HG02885 (cell line): ENCODE results near the gene GH1.
"Not testable (repeated sequence)": the region's sequence is repeated elsewhere in the genome, so short reads cannot be mapped to it uniquely, and the experiment has no call there.

Source experiments
- ATAC-seq: cut with Tn5 transposase; IDR thresholded peaks from one replicate; pipeline ENCODE4 v1.9.1; 2021; ENCODE audit warnings: mild to moderate bottlenecking; ENCODE audit not compliant: unreplicated experiment, poor library complexity

GH1 gene

DNA sequence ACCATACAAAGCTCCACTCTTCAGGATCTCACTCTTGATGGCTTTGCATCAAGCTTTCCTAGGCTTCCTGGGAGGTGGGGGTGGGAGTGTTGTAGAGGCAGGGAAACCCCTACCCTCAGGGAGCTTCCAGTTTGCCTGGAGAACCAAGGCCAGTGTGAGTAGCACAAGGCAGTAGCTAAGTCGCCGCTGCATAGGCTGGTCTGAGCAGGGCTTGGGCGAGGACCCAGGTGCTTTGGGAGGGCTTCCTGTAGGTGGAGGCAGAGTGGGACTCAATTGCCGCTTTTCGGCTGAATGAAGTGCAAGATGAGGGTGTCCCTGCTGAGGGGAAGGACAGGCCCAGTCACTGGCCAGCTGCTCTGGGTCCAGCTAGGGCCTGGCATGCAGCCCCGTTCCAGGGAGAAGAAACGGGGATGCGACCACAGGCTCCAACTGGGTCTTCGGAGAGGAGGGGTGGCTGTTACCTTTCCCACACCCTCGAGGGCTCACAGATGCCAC lies 9.6 kb upstream of the GH1 start:
- no peak for ATAC-seq

DNA sequence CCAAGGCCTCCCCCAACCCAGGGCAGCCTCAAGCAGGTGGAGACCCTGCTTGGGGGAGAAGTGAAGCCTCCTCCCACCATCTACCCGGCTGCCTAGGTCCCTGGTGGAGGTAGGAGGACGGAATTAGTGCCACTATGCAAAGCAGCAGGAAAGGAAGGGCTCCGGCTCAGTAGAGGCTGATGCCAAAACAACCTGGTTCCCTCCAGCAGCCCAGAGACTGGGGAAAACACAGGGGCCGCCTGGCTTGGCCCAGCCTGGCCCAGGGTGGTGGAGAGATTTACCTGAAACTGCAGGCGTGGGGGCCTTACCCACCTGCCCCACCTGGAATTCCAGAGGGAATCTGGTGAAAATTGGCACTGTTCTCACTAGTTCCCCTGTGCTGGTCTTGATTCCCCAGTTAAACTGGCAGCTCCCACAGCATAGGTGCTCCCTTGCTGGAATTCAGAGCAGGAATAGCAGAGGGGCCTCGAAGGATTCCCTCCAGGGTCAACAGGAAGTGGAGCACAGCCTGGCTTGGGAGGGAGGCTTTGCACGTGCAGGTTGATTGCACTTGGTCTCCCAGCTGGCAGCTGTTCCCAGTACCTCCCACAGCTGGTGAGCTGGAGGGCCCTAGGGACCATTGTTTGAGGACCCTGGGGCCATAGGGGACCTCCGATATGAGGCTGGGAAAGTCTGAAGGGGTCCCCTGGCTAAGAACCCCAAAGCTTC lies 9.0 kb upstream of the GH1 start:
- ATAC-seq, result no peak

DNA sequence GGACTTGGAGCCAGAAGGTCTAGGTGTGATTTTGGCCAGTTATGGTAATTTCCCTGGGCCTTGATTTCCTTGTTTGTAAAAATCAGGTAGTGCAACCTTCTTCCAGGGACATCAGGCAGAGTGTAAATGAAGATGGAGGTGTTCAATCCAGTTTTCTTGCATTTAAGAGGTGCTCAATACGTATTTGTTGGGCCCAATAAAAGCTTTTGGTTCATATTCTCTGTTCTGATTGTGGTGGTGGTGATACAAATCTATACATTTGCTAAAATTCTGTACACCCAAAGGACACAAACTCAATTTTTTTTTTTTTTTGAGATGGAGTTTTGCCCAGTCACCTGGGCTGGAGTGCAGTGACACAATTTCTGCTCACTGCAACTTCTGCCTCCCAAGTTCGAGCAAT lies 7.5 kb upstream of the GH1 start:
- ATAC-seq, result no peak

DNA sequence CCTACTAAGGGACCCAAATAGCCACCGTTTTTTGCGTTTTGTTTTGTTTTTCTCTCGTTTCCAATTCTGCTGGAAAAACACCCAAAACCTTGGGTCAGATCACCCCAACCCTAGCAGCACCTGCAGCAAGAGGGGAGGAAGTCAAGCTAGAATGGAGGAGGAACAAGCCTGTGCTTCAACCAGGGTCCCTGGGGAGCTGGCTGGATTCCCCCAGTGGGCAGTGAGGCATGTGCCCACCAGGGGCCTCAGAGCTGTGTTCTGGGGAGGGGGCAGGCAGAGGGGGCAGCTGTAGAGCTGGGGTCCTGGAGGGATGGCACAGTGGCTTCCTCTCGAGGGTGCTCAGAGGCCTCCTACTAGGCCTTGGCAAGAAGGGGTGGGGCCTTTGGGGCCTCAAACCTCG lies 7.0 kb upstream of the GH1 start:
- no peak for ATAC-seq

DNA sequence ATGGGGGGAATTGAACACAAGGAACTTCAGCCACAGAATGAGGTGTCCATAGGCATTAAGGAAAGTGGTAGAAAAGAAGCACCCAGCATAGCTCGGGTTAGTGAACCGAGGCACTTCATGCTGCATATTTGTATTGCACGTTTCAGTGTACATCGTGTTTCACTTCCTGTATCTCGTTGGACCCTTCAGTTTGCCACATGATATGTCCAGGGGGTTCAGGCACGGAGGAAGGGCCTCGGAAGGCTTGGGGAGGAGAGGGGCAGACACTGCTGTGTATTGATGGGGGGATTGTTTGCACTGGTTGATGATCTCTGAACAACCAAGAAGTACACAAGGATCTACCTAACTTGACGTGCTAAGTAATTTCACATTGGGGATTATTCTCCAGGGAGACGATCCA lies 3.8 kb upstream of the GH1 start:
- not testable (repeated sequence) for ATAC-seq

DNA sequence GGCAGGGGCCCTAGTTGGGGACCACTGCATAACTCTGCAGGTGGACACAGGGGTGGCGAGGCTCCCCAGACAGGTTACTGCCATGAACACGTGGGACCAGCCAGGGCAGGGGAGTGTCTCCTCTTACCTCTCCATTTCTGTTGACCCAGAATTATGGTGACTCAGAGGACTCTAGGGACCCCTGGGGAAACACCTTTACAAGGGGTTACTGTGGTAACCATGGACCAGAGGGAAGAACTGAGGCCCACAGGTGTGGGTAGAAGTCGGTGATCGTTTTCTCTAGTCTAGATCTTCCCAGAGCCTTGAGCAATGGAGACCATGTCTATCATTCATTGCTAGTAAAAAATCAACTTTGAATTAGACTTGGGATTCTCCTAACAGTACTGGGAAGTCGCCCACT lies 2.1 kb upstream of the GH1 start:
- not testable (repeated sequence) for ATAC-seq

DNA sequence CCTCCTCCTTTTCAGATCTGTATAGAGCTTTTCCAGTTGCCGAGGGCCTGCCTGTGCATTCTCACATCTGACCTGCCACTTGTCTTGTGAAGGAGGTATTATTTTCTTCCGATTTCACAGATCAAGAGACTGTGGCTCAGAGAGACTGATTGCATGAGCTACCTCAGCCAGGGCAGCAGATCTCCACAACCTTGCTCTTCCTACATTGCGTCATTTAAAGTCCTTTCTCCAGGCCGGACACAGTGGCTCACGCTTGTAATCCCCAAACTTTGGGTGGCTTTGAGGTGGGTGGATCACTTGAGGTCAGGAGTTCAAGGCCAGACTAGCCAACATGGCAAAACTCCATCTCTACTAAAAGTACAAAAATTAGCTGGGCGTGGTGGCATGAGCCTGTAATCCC lies 1.4 kb upstream of the GH1 start:
- not testable (repeated sequence) for ATAC-seq

DNA sequence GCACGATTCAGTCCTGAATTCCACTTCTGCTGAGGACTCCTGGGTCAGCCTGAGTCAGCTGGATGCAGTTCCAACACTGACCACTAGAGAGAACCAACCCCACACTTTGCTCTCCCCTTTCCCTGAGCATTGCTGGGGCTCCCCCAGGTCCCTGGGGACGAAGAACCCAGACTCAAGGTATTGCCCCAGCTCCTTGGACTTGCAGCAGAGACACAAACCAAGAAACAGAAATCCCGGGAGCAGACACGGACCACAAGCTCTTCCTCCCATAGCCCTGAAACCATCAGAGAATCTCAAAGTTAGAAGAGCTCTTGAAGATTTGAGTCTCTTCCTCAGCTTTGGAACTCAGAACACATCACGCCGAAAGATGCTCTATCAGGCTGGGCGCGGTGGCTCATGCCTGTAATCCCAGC lies 678 bp upstream of the GH1 start:
- peak; percentile 74 for ATAC-seq

DNA sequence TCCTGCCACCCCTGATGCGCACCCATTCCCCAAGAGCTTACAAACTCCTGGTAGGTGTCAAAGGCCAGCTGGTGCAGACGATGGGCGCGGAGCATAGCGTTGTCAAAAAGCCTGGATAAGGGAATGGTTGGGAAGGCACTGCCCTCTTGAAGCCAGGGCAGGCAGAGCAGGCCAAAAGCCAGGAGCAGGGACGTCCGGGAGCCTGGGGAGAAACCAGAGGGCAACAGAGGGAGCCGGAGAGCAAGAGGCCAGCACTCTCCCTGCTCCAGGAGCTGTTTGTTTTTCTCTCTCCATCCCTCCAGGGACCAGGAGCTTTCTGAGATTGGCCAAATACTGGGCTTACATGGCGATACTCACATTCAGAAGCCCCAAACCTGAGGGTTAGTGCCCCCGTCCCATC lies 334 bp downstream of the GH1 start:
- no peak for ATAC-seq

DNA sequence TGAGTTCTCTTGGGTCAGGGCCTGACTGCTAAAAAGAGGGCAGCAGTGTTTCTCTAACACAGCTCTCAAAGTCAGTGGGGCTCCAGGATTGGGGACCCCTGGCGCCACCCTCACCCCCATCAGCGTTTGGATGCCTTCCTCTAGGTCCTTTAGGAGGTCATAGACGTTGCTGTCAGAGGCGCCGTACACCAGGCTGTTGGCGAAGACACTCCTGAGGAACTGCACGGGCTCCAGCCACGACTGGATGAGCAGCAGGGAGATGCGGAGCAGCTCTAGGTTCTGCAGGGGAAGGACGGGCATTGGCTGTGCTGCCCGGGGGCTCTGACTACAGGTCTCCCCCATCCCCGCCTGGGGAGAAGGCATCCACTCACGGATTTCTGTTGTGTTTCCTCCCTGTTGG lies 993 bp downstream of the GH1 start:
- no peak for ATAC-seq

DNA sequence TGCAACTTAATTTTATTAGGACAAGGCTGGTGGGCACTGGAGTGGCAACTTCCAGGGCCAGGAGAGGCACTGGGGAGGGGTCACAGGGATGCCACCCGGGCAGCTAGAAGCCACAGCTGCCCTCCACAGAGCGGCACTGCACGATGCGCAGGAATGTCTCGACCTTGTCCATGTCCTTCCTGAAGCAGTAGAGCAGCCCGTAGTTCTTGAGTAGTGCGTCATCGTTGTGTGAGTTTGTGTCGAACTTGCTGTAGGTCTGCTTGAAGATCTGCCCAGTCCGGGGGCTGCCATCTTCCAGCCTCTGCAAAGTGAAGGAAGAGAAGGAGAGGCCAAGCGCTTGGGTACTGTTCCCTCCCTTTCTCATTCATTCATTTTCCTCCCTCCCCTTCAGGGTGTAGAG lies 1.4 kb downstream of the GH1 start:
- not testable (repeated sequence) for ATAC-seq

DNA sequence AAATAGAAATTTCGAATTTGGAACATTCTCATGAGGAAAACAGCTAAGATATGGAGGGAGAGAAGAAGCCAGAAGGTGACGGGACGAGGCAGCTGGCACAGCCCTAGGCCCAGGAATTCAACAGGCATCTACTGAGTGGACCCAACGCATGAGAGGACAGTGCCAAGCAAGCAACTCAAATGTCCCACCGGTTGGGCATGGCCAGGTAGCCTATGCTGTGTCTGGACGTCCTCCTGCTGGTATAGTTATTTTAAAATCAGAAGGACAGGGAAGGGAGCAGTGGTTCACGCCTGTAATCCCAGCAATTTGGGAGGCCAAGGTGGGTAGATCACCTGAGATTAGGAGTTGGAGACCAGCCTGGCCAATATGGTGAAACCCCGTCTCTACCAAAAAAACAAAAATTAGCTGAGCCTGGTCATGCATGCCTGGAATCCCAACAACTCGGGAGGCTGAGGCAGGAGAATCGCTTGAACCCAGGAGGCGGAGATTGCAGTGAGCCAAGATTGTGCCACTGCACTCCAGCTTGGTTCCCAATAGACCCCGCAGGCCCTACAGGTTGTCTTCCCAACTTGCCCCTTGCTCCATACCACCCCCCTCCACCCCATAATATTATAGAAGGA lies 2.0 kb downstream of the GH1 start:
- no peak for ATAC-seq

DNA sequence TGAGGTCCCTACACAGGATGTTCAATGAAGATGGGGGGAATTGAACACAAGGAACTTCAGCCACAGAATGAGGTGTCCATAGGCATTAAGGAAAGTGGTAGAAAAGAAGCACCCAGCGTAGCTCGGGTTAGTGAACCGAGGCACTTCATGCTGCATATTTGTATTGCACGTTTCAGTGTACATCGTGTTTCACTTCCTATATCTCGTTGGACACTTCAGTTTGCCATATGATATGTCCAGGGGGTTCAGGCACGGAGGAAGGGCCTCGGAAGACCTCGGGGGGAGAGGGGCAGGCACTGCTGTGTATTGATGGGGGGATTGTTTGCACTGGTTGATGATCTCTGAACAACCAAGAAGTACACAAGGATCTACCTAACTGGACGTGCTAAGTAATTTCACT lies 2.9 kb downstream of the GH1 start:
- not testable (repeated sequence) for ATAC-seq

DNA sequence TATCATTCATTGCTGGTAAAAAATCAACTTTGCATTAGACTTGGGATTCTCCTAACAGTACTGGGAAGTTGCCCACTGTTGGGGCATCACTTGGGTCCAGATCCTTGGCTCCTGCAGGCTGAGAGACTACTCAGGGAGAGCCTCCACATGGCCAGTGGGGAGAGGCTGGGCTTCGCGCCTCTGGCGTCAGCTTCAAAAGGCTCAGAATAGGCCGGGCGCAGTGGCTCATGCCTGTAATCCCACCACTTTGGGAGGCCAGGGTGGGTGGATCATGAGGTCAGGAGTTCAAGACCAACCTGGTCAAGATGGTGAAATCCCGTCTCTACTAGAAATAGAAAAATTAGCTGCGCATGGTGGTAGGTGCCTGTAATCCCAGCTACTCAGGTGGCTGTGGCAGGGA lies 4.2 kb downstream of the GH1 start:
- no peak for ATAC-seq

DNA sequence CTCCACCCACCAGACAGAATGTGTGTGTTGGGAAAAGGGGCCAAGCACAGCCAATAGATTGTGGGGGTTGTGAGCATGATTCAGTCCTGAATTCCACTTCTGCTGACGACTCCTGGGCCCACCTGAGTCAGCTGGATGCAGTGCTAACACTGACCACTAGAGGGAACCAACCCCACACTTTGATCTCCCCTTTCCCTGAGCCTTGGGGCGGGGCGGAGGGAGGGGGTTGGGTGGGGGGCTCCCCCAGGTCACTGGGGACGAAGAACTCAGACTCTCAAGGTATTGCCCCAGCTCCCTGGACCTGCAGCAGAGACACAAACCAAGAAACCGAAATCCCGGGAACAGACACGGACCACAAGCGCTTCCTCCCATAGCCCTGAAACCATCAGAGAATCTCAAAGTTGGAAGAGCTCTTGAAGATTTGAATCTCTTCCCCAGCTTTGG lies 7.0 kb downstream of the GH1 start:
- ATAC-seq, result no peak

DNA sequence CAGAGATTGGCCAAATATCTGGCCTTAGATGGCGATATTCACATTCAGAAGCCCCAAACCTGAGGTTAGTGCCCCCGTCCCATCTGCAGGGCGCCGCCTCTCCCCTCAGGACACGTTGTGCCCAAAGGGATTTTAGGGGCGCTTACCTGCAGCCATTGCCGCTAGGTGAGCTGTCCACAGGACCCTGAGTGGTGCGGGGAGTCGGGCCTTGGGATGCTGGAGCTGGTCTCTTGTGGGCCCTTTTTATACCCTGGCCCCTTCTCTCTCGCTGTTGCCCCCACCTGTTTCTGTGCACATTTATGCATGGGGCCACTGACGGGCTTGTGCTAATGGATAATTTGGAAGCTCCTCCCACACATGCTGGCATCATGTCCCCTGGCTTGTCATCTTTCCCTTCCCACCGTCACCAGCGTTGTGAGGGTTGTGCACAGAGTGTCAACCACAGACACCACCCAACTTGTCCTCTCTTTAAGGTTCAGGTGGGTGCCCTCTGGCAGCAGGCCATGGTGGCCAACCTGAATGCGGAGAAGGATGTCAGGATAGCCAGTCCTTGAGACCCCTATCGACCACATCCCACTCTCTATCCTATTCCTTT lies 7.5 kb downstream of the GH1 start, which contains the start of gene CSHL1:
TSS of gene CSHL1 (minus strand) at position 218 of the 595 bp plus-strand sequence. CDS start at position 156, 62 bp downstream.
- no peak for ATAC-seq

DNA sequence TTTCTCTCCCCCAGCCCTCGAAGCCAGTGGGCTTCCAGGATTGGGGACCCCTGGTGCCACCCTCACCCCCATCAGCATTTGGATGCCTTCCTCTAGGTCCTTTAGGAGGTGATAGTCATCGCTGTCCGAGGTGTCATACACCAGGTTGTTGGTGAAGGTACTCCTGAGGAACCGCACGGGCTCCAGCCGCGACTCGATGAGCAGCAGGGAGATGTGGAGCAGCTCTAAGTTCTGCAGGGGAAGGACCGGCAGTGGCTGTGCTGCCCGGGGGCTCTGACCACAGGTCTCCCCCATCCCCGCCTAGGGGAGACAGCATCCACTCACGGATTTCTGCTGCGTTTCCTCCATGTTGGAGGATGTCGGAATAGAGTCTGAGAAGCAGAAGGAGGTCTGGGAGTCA lies 8.5 kb downstream of the GH1 start:
- ATAC-seq, result no peak

DNA sequence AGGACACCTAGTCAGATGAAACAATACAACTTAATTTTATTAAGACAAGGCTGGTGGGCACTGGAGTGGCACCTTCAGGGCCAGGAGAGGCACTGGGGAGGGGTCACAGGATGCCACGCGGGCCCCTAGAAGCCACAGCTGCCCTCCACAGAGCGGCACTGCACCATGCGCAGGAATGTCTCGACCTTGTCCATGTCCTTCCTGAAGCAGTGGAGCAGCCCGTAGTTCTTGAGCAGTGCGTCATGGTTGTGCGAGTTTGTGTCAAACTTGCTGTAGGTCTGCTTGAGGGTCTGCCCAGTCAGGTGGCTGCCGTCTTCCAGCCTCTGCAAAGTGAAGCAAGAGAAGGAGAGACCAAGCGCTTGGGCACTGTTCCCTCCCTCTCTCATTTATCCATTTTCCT lies 9.1 kb downstream of the GH1 start:
- not testable (repeated sequence) for ATAC-seq

DNA sequence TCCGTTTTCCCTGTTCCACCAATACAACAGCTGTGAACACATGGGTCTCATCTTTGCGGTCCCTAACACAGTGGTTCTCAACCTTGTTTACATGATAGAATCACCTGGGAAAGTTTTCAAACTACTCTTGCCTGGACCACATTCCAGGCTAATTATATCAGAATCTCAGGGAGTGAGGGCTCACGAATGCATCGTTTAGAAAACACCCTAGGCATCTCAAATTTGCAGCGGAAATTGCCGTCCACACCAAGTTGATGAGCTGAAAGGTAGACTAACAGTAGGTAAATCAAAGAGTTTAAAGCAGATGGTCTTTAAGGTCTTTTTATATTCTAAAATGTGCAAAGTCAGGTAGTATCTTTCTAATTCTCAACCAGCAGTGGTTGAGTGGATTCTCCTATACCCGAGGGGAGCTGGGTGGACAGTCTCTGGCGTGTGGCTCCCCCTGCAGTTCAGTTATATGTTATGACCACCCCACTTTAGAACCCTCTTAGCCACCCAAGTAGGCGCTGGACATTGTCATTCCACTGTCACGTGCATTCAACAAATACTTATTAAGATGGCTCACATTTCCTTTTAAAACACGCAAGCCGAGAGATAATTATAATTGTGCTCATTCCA lies 11.4 kb downstream of the GH1 start:
- ATAC-seq, result not testable (repeated sequence)

DNA sequence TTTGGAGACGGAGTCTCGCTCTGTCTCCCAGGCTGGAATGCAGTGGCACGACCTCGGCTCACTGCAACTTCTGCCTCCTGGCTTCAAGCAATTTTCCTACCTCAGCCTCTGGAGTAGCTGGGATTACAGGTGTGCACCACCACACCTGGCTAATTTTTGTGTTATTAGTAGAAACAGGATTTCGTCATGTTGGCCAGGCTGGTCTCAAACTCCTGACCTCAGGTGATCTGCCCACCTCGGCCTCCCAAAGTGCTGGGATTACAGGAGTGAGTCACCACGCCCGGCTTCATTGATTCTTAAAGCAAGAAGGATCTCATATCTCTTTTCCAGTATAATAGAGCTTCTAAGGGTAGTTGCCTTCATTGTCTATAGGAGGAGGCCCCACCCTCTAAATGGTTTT lies 13.8 kb downstream of the GH1 start:
- not testable (repeated sequence) for ATAC-seq

DNA sequence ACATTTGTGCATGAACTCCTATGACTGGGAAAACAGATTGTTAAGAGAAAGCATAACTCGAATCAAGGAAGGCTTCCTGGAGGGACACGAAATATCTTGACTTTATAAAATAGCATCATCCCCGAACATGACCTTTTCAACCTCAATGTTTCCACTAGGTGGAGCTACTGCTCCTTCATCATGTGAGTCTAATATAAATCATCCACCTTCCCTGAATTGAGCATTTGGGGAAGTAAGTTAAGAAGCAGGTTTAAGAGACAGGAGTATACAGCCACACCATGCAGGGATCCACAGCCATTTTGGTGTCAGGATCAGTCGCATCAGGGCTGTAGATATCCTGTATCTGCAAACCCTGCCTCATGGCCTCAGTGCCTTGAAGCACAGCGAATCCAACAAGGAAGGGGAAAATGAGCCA lies 14.8 kb downstream of the GH1 start:
- ATAC-seq, result not testable (repeated sequence)
